Measurements from ENCODE around the gene IFRD2. TPM values are rescaled to one million over a fixed set of nuclear protein-coding genes. Genes with fewer than 3 reads are reported as not detected.
A peak's percentile ranks its signal among the peaks of the same experiment; 100 is the strongest.

Gene IFRD2
- total RNA-seq, 1 donor from 2014 or later: 77.1 TPM

GRCh38 chr3:50339485-50340146 is 47.4 kb upstream of the IFRD2 start:
- Mint-ChIP-seq H3K4me1 (peaks cover 30% of the 10 kb centered on the region), H3K27me3 (ENCODE audit: low read depth) (peaks cover 44% of the 10 kb centered on the region), H3K27ac (ENCODE audit: unreplicated experiment) (peak overlapping the region; percentile 5), H3K4me3 (peak overlapping the region; percentile 96), H3K36me3 (ENCODE audit: low read depth) (no peaks in the 10 kb centered on the region), H3K9me3 (no peaks in the 10 kb centered on the region)
- no peak for DNase-seq (ENCODE audit: low read depth, low spot score)
- no peak for TF ChIP-seq CTCF (conservative IDR thresholded peaks at IDR 0.05)

GRCh38 chr3:50338965-50339364 is 46.7 kb upstream of the IFRD2 start:
- H3K4me3 Mint-ChIP-seq: peak overlapping the region; percentile 96
- DNase-seq (ENCODE audit: low read depth, low spot score): no peak
- H3K4me1 Mint-ChIP-seq: peaks cover 35% of the 10 kb centered on the region
- no peaks in the 10 kb centered on the region for H3K9me3 Mint-ChIP-seq
- no peaks in the 10 kb centered on the region for H3K36me3 Mint-ChIP-seq (ENCODE audit: low read depth)
- H3K27ac Mint-ChIP-seq (ENCODE audit: unreplicated experiment): no peak overlapping the region
- peaks cover 43% of the 10 kb centered on the region for H3K27me3 Mint-ChIP-seq (ENCODE audit: low read depth)
- TF ChIP-seq CTCF (conservative IDR thresholded peaks at IDR 0.05): no peak

- H3K27me3 Mint-ChIP-seq (ENCODE audit: low read depth): peaks cover 38% of the 10 kb centered on the region
- peak overlapping the region; percentile 99 for H3K27ac Mint-ChIP-seq (ENCODE audit: unreplicated experiment)
- peak; percentile 97 for DNase-seq (ENCODE audit: low read depth, low spot score)
- H3K4me3 Mint-ChIP-seq: peak overlapping the region; percentile 96
- H3K9me3 Mint-ChIP-seq: no peaks in the 10 kb centered on the region
- no peak for TF ChIP-seq CTCF (conservative IDR thresholded peaks at IDR 0.05)
- no peaks in the 10 kb centered on the region for H3K36me3 Mint-ChIP-seq (ENCODE audit: low read depth)
- H3K4me1 Mint-ChIP-seq: peaks cover 40% of the 10 kb centered on the region
Measured at GRCh38 chr3:50337175-50337861, 45.1 kb upstream of the IFRD2 start.

GRCh38 chr3:50336452-50337174 is 44.4 kb upstream of the IFRD2 start:
- H3K36me3 Mint-ChIP-seq (ENCODE audit: low read depth): no peaks in the 10 kb centered on the region
- peak overlapping the region; percentile 99 for H3K27ac Mint-ChIP-seq (ENCODE audit: unreplicated experiment)
- DNase-seq (ENCODE audit: low read depth, low spot score): no peak
- no peaks in the 10 kb centered on the region for H3K9me3 Mint-ChIP-seq
- peak overlapping the region; percentile 96 for H3K4me3 Mint-ChIP-seq
- TF ChIP-seq CTCF (conservative IDR thresholded peaks at IDR 0.05): no peak
- peaks cover 31% of the 10 kb centered on the region for H3K27me3 Mint-ChIP-seq (ENCODE audit: low read depth)
- peaks cover 40% of the 10 kb centered on the region for H3K4me1 Mint-ChIP-seq

GRCh38 chr3:50334339-50335075 is 42.3 kb upstream of the IFRD2 start:
- no peak for TF ChIP-seq CTCF (conservative IDR thresholded peaks at IDR 0.05)
- no peaks in the 10 kb centered on the region for H3K36me3 Mint-ChIP-seq (ENCODE audit: low read depth)
- H3K27me3 Mint-ChIP-seq (ENCODE audit: low read depth): peaks cover 13% of the 10 kb centered on the region
- DNase-seq (ENCODE audit: low read depth, low spot score): no peak
- H3K4me3 Mint-ChIP-seq: peak overlapping the region; percentile 70
- peaks cover 38% of the 10 kb centered on the region for H3K4me1 Mint-ChIP-seq
- peak overlapping the region; percentile 57 for H3K27ac Mint-ChIP-seq (ENCODE audit: unreplicated experiment)
- H3K9me3 Mint-ChIP-seq: no peaks in the 10 kb centered on the region
